NCI-H526 treated with DMSO at 0.1 percent for 48 hours (cell line): Measurements from ENCODE around the gene PAIP1.
A peak's percentile ranks its signal among the peaks of the same experiment; 100 is the strongest.
"Not testable (repeated sequence)": the region's sequence is repeated elsewhere in the genome, so short reads cannot be mapped to it uniquely, and the experiment has no call there.

Experiments used
- DNase-seq: peaks from one replicate; lab custom pipeline; 2025; lab: John Stamatoyannopoulos, UW

The PAIP1 gene

GRCh38 chr5:43571237-43571636 lies 14.4 kb upstream of the PAIP1 start:
- no peak for DNase-seq

GRCh38 chr5:43570450-43571158 lies 13.7 kb upstream of the PAIP1 start:
- no peak for DNase-seq

- no peak for DNase-seq
These were observed 12.4 kb upstream of the PAIP1 start for GRCh38 chr5:43569236-43569746.

GRCh38 chr5:43567967-43568366 lies 11.1 kb upstream of the PAIP1 start:
- DNase-seq, result no peak

GRCh38 chr5:43565043-43565442 lies 8.2 kb upstream of the PAIP1 start:
- DNase-seq, result no peak

GRCh38 chr5:43564289-43564850 lies 7.5 kb upstream of the PAIP1 start:
- DNase-seq, result no peak

- DNase-seq, result no peak
These were observed 6.4 kb upstream of the PAIP1 start for GRCh38 chr5:43563321-43563720.

GRCh38 chr5:43561356-43561755 lies 4.5 kb upstream of the PAIP1 start:
- no peak for DNase-seq

GRCh38 chr5:43560128-43560527 lies 3.3 kb upstream of the PAIP1 start:
- DNase-seq, result peak; percentile 98

GRCh38 chr5:43556607-43556856 lies 345 bp downstream of the PAIP1 start:
- not testable (repeated sequence) for DNase-seq

GRCh38 chr5:43555895-43556606 lies 826 bp downstream of the PAIP1 start:
- peak; percentile 74 for DNase-seq

GRCh38 chr5:43554497-43554896 lies 2.4 kb downstream of the PAIP1 start:
- DNase-seq, result no peak

- no peak for DNase-seq
These were observed 3.5 kb downstream of the PAIP1 start for GRCh38 chr5:43553381-43553780.

- DNase-seq, result no peak
These were observed 5.1 kb downstream of the PAIP1 start for GRCh38 chr5:43551731-43552130.

- not testable (repeated sequence) for DNase-seq
These were observed 7.6 kb downstream of the PAIP1 start for GRCh38 chr5:43549272-43549671.

- no peak for DNase-seq
These were observed 8.5 kb downstream of the PAIP1 start for GRCh38 chr5:43548358-43548757.

GRCh38 chr5:43547532-43547931 lies 9.3 kb downstream of the PAIP1 start:
- DNase-seq, result no peak

GRCh38 chr5:43543434-43543833 lies 13.4 kb downstream of the PAIP1 start:
- no peak for DNase-seq

- DNase-seq, result no peak
These were observed 16.1 kb downstream of the PAIP1 start for GRCh38 chr5:43540746-43541145.

- DNase-seq, result no peak
These were observed 19.9 kb downstream of the PAIP1 start for GRCh38 chr5:43536972-43537371.

GRCh38 chr5:43533646-43534045 lies 23.2 kb downstream of the PAIP1 start:
- DNase-seq, result no peak

GRCh38 chr5:43530648-43531047 lies 26.2 kb downstream of the PAIP1 start:
- DNase-seq, result no peak

GRCh38 chr5:43523662-43524072 lies 33.2 kb downstream of the PAIP1 start:
- no peak for DNase-seq
